Measurements from ENCODE around the gene HSD17B10.
"Not testable (repeated sequence)": the region's sequence is repeated elsewhere in the genome, so short reads cannot be mapped to it uniquely, and the experiment has no call there.

HSD17B10 gene

GRCh38 chrX:53433651-53434639 is at the start of gene HSD17B10:
Gene HSD17B10, minus strand, starts transcription at chrX:53434370. Its CDS starts 25 bp downstream, at chrX:53434345.
- DNase-seq (ENCODE audit: low spot score) (peak; percentile 93), FAIRE-seq (peak; percentile 80)

GRCh38 chrX:53483416-53483815 is 49.2 kb upstream of the HSD17B10 start:
- DNase-seq (ENCODE audit: low spot score) (no peak), FAIRE-seq (no peak)

GRCh38 chrX:53481816-53482465 is 47.8 kb upstream of the HSD17B10 start:
- FAIRE-seq (no peak), DNase-seq (ENCODE audit: low spot score) (peak; percentile 62)

GRCh38 chrX:53481093-53481492 is 46.9 kb upstream of the HSD17B10 start:
- FAIRE-seq (no peak), DNase-seq (ENCODE audit: low spot score) (no peak)

- FAIRE-seq, result no peak
- no peak for DNase-seq (ENCODE audit: low spot score)
Observed at GRCh38 chrX:53479301-53479700, 45.1 kb upstream of the HSD17B10 start.

- FAIRE-seq, result no peak
- peak; percentile 12 for DNase-seq (ENCODE audit: low spot score)
Observed at GRCh38 chrX:53476371-53476770, 42.2 kb upstream of the HSD17B10 start.

- FAIRE-seq (no peak), DNase-seq (ENCODE audit: low spot score) (no peak)
Observed at GRCh38 chrX:53474707-53475106, 40.5 kb upstream of the HSD17B10 start.

GRCh38 chrX:53471346-53471745 is 37.2 kb upstream of the HSD17B10 start:
- DNase-seq (ENCODE audit: low spot score) (no peak), FAIRE-seq (no peak)

GRCh38 chrX:53468659-53469058 is 34.5 kb upstream of the HSD17B10 start:
- FAIRE-seq; DNase-seq (ENCODE audit: low spot score): not testable (repeated sequence)

- no peak for FAIRE-seq
- DNase-seq (ENCODE audit: low spot score), result no peak
Observed at GRCh38 chrX:53458082-53458481, 23.9 kb upstream of the HSD17B10 start.

GRCh38 chrX:53456254-53456653 is 22.1 kb upstream of the HSD17B10 start:
- DNase-seq (ENCODE audit: low spot score), result no peak
- no peak for FAIRE-seq

GRCh38 chrX:53452812-53453211 is 18.6 kb upstream of the HSD17B10 start:
- FAIRE-seq (no peak), DNase-seq (ENCODE audit: low spot score) (no peak)

- FAIRE-seq (no peak), DNase-seq (ENCODE audit: low spot score) (no peak)
Observed at GRCh38 chrX:53449632-53450031, 15.5 kb upstream of the HSD17B10 start.

GRCh38 chrX:53447441-53447840 is 13.3 kb upstream of the HSD17B10 start:
- DNase-seq (ENCODE audit: low spot score), result no peak
- no peak for FAIRE-seq

- FAIRE-seq (no peak), DNase-seq (ENCODE audit: low spot score) (peak; percentile 26)
Observed at GRCh38 chrX:53445977-53446376, 11.8 kb upstream of the HSD17B10 start.

- DNase-seq (ENCODE audit: low spot score), result no peak
- no peak for FAIRE-seq
Observed at GRCh38 chrX:53442322-53442631, 8.1 kb upstream of the HSD17B10 start.

GRCh38 chrX:53441531-53442321 is 7.6 kb upstream of the HSD17B10 start:
- peak; percentile 95 for DNase-seq (ENCODE audit: low spot score)
- FAIRE-seq, result peak; percentile 69

- FAIRE-seq, result no peak
- DNase-seq (ENCODE audit: low spot score), result peak; percentile 62
Observed at GRCh38 chrX:53440621-53441517, 6.7 kb upstream of the HSD17B10 start.

GRCh38 chrX:53440101-53440500 is 5.9 kb upstream of the HSD17B10 start:
- FAIRE-seq, result no peak
- no peak for DNase-seq (ENCODE audit: low spot score)

- DNase-seq (ENCODE audit: low spot score) (no peak), FAIRE-seq (no peak)
Observed at GRCh38 chrX:53438832-53439230, 4.7 kb upstream of the HSD17B10 start.

Measured in urothelium cell line (cell line).